Caco-2 (cell line): Measurements from ENCODE around the gene IPO13. TPM values are rescaled to one million over a fixed set of nuclear protein-coding genes. Genes with fewer than 3 reads are reported as not detected.

Experiments
- BruUV-seq: library from RNA; stranded (reverse); fragments of 400-500 nt; replicated peaks from 2 replicates; lab custom pipeline; 2021; lab: Mats Ljungman, UMichigan
- CTCF ChIA-PET: fragments of 300-600 bp; sonication (Branson Sonifier 250); formaldehyde crosslinking; loops from one replicate; lab custom pipeline; 2022; ENCODE audit warnings: antibody characterized with exemption; lab: Charles Lee
- POLR2A ChIA-PET: fragments of 300-600 bp; sonication (Branson Sonifier 250); formaldehyde crosslinking; loops from one replicate; lab custom pipeline; 2022; ENCODE audit warnings: antibody characterized with exemption; lab: Charles Lee
- DNase-seq, 2 experiments: peaks; one replicate each; pipeline versions ENCODE4 v3.0.0 to v3.0.0-alpha.2; 2020 to 2022
- H3K27me3 ChIP-seq: replicated peaks from 2 replicates; pipeline ENCODE4 v1.6.0; 2011; ENCODE audit warnings: low read length; ENCODE audit not compliant: control insufficient read depth, insufficient read depth
- H3K36me3 ChIP-seq: 2 replicates; pipeline ENCODE4 v1.5.1; 2011; ENCODE audit warnings: low read length; ENCODE audit not compliant: control insufficient read depth, insufficient read depth
- H3K4me1 ChIP-seq: fragments of 250-450 bp; sonication (Bioruptor Pico); 2 replicates; pipeline ENCODE4 v1.5.1; 2020; ENCODE audit warnings: mild to moderate bottlenecking
- H3K4me3 ChIP-seq: 2 replicates; pipeline ENCODE4 v1.5.1; 2011; ENCODE audit warnings: low read depth, mild to moderate bottlenecking, control low read depth, low read length
- H3K9me3 ChIP-seq: fragments of 250-450 bp; sonication (Bioruptor Pico); 2 replicates; pipeline ENCODE4 v1.5.1; 2020; ENCODE audit warnings: mild to moderate bottlenecking, moderate library complexity
- H3K27ac Mint-ChIP-seq: one replicate; pipeline ENCODE4 v1.8.0; 2022; ENCODE audit warnings: mixed read lengths; ENCODE audit not compliant: unreplicated experiment
- H3K27me3 Mint-ChIP-seq: one replicate; pipeline ENCODE4 v1.8.0; 2022; ENCODE audit warnings: mixed read lengths; ENCODE audit not compliant: insufficient read depth, unreplicated experiment
- H3K36me3 Mint-ChIP-seq: one replicate; pipeline ENCODE4 v1.8.0; 2022; ENCODE audit warnings: mild to moderate bottlenecking, mixed read lengths; ENCODE audit not compliant: insufficient read depth, unreplicated experiment
- H3K4me1 Mint-ChIP-seq: one replicate; pipeline ENCODE4 v1.8.0; 2022; ENCODE audit warnings: low read depth, mixed read lengths; ENCODE audit not compliant: unreplicated experiment
- H3K4me3 Mint-ChIP-seq: one replicate; pipeline ENCODE4 v1.8.0; 2022; ENCODE audit warnings: mild to moderate bottlenecking, moderate library complexity, mixed read lengths; ENCODE audit not compliant: unreplicated experiment
- H3K9me3 Mint-ChIP-seq: one replicate; pipeline ENCODE4 v1.8.0; 2022; ENCODE audit warnings: mixed read lengths; ENCODE audit not compliant: unreplicated experiment
- CTCF ChIP-seq, 2 experiments: fragments of 200-600 bp in 1 of 2; IDR thresholded peaks; 1 replicate in 1 of 2; 2 replicates in 1 of 2; pipeline versions ENCODE4 v1.5.1 to v1.8.0; 2011 to 2022; ENCODE audit warnings: antibody characterized with exemption in 1 of 2, control low read depth in 1 of 2, inconsistent platforms in 1 of 2, low read depth in 1 of 2, low read length in 1 of 2, mild to moderate bottlenecking in 1 of 2, moderate library complexity in 1 of 2; ENCODE audit not compliant: insufficient read depth in 1 of 2, severe bottlenecking in 1 of 2, unreplicated experiment in 1 of 2
- intact Hi-C: fragments of 100-400 bp; cut with micrococcal nuclease; formaldehyde crosslinking; loops from one replicate; pipeline ENCODE4 v1.10.0; 2022; ENCODE audit not compliant: unreplicated experiment
- total RNA-seq: library from RNA; stranded (reverse); gene quantifications from 2 replicates; pipeline ENCODE4 v1.2.3, GENCODE V29; 2022

IPO13 gene
- total RNA-seq, 1 experiment from 2014 or later: 14.1 TPM

GRCh38 chr1:43963890-43964289 lies 17.1 kb downstream of the IPO13 start:
- intact Hi-C loops: no loop called here
- Mint-ChIP-seq H3K27ac (no peak overlapping the region), H3K27me3 (no peaks in the 10 kb centered on the region), H3K9me3 (no peaks in the 10 kb centered on the region), H3K4me3 (no peak overlapping the region), H3K36me3 (no peaks in the 10 kb centered on the region), H3K4me1 (no peaks in the 10 kb centered on the region)
- ChIA-PET CTCF (no interaction called here), POLR2A (no interaction called here)
- H3K9me3 ChIP-seq: no peaks in the 10 kb centered on the region
- TF ChIP-seq CTCF (IDR thresholded peaks at IDR 0.05; ENCODE audit: insufficient read depth in 1 of 2, low read depth in 1 of 2, low read length in 1 of 2, severe bottlenecking in 1 of 2, unreplicated experiment in 1 of 2): no peak
- no peaks in the 10 kb centered on the region for H3K4me1 ChIP-seq
- H3K36me3 ChIP-seq: no peaks in the 10 kb centered on the region
- H3K27me3 ChIP-seq: no peaks in the 10 kb centered on the region
- DNase-seq: no peak
- H3K4me3 ChIP-seq: no peak overlapping the region
- no TSS peak for BruUV-seq

GRCh38 chr1:43965316-43965715 lies 18.6 kb downstream of the IPO13 start:
- POLR2A ChIA-PET: no interaction called here
- no peak overlapping the region for H3K27ac Mint-ChIP-seq
- TF ChIP-seq CTCF (IDR thresholded peaks at IDR 0.05; ENCODE audit: insufficient read depth in 1 of 2, low read depth in 1 of 2, low read length in 1 of 2, severe bottlenecking in 1 of 2, unreplicated experiment in 1 of 2): no peak
- BruUV-seq: no TSS peak
- H3K4me3 Mint-ChIP-seq: no peak overlapping the region
- CTCF ChIA-PET: no interaction called here
- DNase-seq: no peak
- intact Hi-C loops: no loop called here
- Histone ChIP-seq H3K9me3 (no peaks in the 10 kb centered on the region), H3K4me1 (no peaks in the 10 kb centered on the region), H3K4me3 (no peak overlapping the region), H3K27me3 (no peaks in the 10 kb centered on the region), H3K36me3 (no peaks in the 10 kb centered on the region)
- no peaks in the 10 kb centered on the region for H3K27me3 Mint-ChIP-seq
- H3K36me3 Mint-ChIP-seq: no peaks in the 10 kb centered on the region
- no peaks in the 10 kb centered on the region for H3K4me1 Mint-ChIP-seq
- H3K9me3 Mint-ChIP-seq: no peaks in the 10 kb centered on the region

- no peak for TF ChIP-seq CTCF (IDR thresholded peaks at IDR 0.05; ENCODE audit: insufficient read depth in 1 of 2, low read depth in 1 of 2, low read length in 1 of 2, severe bottlenecking in 1 of 2, unreplicated experiment in 1 of 2)
- Mint-ChIP-seq H3K4me3 (no peak overlapping the region), H3K4me1 (no peaks in the 10 kb centered on the region), H3K27ac (no peak overlapping the region), H3K9me3 (no peaks in the 10 kb centered on the region), H3K27me3 (no peaks in the 10 kb centered on the region), H3K36me3 (no peaks in the 10 kb centered on the region)
- ChIA-PET POLR2A (no interaction called here), CTCF (no interaction called here)
- BruUV-seq: no TSS peak
- Histone ChIP-seq H3K4me3 (no peak overlapping the region), H3K4me1 (no peaks in the 10 kb centered on the region), H3K9me3 (no peaks in the 10 kb centered on the region), H3K27me3 (no peaks in the 10 kb centered on the region), H3K36me3 (peaks cover 1% of the 10 kb centered on the region; the same call in 1 of the 2 replicates)
- intact Hi-C loops: no loop called here
- peak in 1 of 2 experiments; percentile 57 for DNase-seq
Measured at GRCh38 chr1:43968348-43968948, 21.7 kb downstream of the IPO13 start.
